HepG2 (cell line): ENCODE results near the gene PSD. TPM values are rescaled to one million over a fixed set of nuclear protein-coding genes. Genes with fewer than 3 reads are reported as not detected.

ENCODE experiments used
- BCLAF1 ChIP-seq: fragments of 450-650 bp; IDR thresholded peaks from 2 replicates; pipeline ENCODE4 v1.6.1; 2017; ENCODE audit warnings: mild to moderate bottlenecking
- CHD4 ChIP-seq: fragments of 200-600 bp; sonication (generic); IDR thresholded peaks from 2 replicates; pipeline ENCODE4 v1.7.0; 2017; ENCODE audit warnings: mild to moderate bottlenecking, low read length, borderline replicate concordance
- EHMT2 ChIP-seq: fragments of 200-600 bp; sonication (generic); IDR thresholded peaks from 2 replicates; pipeline ENCODE4 v1.7.0; 2017; ENCODE audit warnings: antibody characterized with exemption, low read depth, low read length, borderline replicate concordance
- GATAD1 ChIP-seq: IDR thresholded peaks from 2 replicates; pipeline ENCODE4 v1.6.1; 2016; ENCODE audit warnings: missing genetic modification reagents, missing compliant biosample characterization
- SRSF1 ChIP-seq: fragments of 200-400 bp; formaldehyde crosslinking; optimal IDR thresholded peaks from 2 replicates; pipeline ENCODE3; 2017; ENCODE audit warnings: mild to moderate bottlenecking, low read depth, low read length, moderate library complexity
- THYN1 ChIP-seq: sonication (generic); formaldehyde crosslinking; IDR thresholded peaks from 2 replicates; pipeline ENCODE4 v1.8.1; 2023; ENCODE audit warnings: low read depth, mild to moderate bottlenecking, moderate library complexity, missing genetic modification reagents, borderline replicate concordance
- UBTF ChIP-seq: sonication (generic); formaldehyde crosslinking; IDR thresholded peaks from 2 replicates; pipeline ENCODE4 v1.4.0; 2020; ENCODE audit warnings: mild to moderate bottlenecking, missing genetic modification reagents
- ZNF224 ChIP-seq: sonication (generic); formaldehyde crosslinking; IDR thresholded peaks from 2 replicates; pipeline ENCODE4 v1.5.0; 2020; ENCODE audit warnings: mild to moderate bottlenecking, missing genetic modification reagents
- ZNF234 ChIP-seq: sonication (generic); formaldehyde crosslinking; conservative IDR thresholded peaks from 2 replicates; pipeline ENCODE4 v1.5.1; 2020; ENCODE audit warnings: mild to moderate bottlenecking, missing genetic modification reagents
- ZNF597 ChIP-seq: sonication (generic); formaldehyde crosslinking; IDR thresholded peaks from 2 replicates; pipeline ENCODE4 v1.5.0; 2020; ENCODE audit warnings: missing genetic modification reagents
- polyA plus RNA-seq, 8 experiments: library from polyadenylated mRNA; depleted of rRNA in 3 of 8; stranded (reverse) in 7 of 8; unstranded in 1 of 8; fragments of >200 nt; fragmentation: Illumina TruSeq in 4 of 8; extraction: Trizol in 4 of 8; gene quantifications; 2 replicates each; pipeline versions ENCODE4 v1.2.1 to v1.2.3, GENCODE V29; 2011 to 2016; ENCODE audit warnings: low read depth in 4 of 8, missing spikeins in 1 of 8, mixed read lengths in 1 of 8; ENCODE audit not compliant: insufficient read depth in 1 of 8
- total RNA-seq, 5 experiments: library from RNA; depleted of rRNA; stranded (reverse); fragments of >200 nt; fragmentation: Illumina TruSeq; extraction: Trizol; gene quantifications; 2 replicates each; pipeline ENCODE4 v1.2.3, GENCODE V29; 2016; ENCODE audit warnings: low read depth in 1 of 5
- TF ChIP-seq, protein P1 (sequence below): sonication (generic); formaldehyde crosslinking; IDR thresholded peaks from 2 replicates; pipeline ENCODE4 v1.5.0; 2020; ENCODE audit warnings: mild to moderate bottlenecking, missing genetic modification reagents, borderline replicate concordance
- TF ChIP-seq, protein P2 (sequence below): sonication (generic); formaldehyde crosslinking; conservative IDR thresholded peaks from 2 replicates; pipeline ENCODE4 v1.8.1; 2023; ENCODE audit warnings: missing genetic modification reagents

Gene PSD
- total and polyA plus RNA-seq, 2 of the 13 experiments (the other 11 are each of a cell fraction or from before 2014, with no cell fraction given) = 0.35 to 0.58 TPM

DNA sequence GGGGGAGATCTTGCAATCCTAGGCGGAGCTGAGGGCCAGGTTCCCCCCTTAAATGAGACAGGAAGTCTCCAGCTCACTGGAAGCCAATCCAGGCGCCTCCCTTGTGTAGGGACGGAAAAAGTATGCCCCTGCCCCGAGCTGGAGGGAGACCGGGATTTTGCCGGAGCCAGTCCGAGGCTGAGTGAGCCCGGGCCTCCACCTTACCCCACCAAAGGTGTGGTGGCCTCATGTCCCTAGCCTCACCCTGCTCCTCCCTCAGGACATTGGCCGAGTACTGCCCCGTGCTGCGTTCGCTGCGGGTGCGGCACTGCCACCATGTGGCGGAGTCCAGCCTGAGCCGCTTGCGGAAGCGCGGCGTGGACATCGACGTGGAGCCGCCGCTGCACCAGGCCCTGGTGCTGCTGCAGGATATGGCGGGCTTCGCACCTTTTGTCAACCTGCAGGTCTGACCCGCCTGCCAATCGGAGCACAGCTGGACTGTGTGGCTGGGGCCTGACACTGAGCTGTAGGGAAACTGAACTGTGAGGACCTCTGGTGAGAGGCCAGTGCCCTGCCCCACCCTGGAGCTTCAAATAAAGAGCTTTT lies 4.1 kb upstream of the PSD start (continued):
- 0 out of 2 replicates have a peak, but pooled peaks have one; percentile 34 for TF ChIP-seq ZNF234 (CRISPR knock-in tag)
- no peak for TF ChIP-seq BCLAF1
- no peak for TF ChIP-seq CHD4
- no peak for TF ChIP-seq ZNF224 (CRISPR knock-in tag)
- no peak for TF ChIP-seq EHMT2
- no peak for TF ChIP-seq SRSF1
- TF ChIP-seq UBTF = peak; percentile 81
- TF ChIP-seq, protein P1, sequence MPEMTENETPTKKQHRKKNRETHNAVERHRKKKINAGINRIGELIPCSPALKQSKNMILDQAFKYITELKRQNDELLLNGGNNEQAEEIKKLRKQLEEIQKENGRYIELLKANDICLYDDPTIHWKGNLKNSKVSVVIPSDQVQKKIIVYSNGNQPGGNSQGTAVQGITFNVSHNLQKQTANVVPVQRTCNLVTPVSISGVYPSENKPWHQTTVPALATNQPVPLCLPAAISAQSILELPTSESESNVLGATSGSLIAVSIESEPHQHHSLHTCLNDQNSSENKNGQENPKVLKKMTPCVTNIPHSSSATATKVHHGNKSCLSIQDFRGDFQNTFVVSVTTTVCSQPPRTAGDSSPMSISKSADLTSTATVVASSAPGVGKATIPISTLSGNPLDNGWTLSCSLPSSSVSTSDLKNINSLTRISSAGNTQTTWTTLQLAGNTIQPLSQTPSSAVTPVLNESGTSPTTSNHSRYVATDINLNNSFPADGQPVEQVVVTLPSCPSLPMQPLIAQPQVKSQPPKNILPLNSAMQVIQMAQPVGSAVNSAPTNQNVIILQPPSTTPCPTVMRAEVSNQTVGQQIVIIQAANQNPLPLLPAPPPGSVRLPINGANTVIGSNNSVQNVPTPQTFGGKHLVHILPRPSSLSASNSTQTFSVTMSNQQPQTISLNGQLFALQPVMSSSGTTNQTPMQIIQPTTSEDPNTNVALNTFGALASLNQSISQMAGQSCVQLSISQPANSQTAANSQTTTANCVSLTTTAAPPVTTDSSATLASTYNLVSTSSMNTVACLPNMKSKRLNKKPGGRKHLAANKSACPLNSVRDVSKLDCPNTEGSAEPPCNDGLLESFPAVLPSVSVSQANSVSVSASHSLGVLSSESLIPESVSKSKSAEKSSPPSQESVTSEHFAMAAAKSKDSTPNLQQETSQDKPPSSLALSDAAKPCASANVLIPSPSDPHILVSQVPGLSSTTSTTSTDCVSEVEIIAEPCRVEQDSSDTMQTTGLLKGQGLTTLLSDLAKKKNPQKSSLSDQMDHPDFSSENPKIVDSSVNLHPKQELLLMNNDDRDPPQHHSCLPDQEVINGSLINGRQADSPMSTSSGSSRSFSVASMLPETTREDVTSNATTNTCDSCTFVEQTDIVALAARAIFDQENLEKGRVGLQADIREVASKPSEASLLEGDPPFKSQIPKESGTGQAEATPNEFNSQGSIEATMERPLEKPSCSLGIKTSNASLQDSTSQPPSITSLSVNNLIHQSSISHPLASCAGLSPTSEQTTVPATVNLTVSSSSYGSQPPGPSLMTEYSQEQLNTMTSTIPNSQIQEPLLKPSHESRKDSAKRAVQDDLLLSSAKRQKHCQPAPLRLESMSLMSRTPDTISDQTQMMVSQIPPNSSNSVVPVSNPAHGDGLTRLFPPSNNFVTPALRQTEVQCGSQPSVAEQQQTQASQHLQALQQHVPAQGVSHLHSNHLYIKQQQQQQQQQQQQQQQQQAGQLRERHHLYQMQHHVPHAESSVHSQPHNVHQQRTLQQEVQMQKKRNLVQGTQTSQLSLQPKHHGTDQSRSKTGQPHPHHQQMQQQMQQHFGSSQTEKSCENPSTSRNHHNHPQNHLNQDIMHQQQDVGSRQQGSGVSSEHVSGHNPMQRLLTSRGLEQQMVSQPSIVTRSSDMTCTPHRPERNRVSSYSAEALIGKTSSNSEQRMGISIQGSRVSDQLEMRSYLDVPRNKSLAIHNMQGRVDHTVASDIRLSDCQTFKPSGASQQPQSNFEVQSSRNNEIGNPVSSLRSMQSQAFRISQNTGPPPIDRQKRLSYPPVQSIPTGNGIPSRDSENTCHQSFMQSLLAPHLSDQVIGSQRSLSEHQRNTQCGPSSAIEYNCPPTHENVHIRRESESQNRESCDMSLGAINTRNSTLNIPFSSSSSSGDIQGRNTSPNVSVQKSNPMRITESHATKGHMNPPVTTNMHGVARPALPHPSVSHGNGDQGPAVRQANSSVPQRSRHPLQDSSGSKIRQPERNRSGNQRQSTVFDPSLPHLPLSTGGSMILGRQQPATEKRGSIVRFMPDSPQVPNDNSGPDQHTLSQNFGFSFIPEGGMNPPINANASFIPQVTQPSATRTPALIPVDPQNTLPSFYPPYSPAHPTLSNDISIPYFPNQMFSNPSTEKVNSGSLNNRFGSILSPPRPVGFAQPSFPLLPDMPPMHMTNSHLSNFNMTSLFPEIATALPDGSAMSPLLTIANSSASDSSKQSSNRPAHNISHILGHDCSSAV (CRISPR knock-in tag) = no peak
- TF ChIP-seq, protein P2, sequence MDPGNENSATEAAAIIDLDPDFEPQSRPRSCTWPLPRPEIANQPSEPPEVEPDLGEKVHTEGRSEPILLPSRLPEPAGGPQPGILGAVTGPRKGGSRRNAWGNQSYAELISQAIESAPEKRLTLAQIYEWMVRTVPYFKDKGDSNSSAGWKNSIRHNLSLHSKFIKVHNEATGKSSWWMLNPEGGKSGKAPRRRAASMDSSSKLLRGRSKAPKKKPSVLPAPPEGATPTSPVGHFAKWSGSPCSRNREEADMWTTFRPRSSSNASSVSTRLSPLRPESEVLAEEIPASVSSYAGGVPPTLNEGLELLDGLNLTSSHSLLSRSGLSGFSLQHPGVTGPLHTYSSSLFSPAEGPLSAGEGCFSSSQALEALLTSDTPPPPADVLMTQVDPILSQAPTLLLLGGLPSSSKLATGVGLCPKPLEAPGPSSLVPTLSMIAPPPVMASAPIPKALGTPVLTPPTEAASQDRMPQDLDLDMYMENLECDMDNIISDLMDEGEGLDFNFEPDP (CRISPR knock-in tag) = no peak
- TF ChIP-seq ZNF597 (CRISPR knock-in tag) = no peak
- TF ChIP-seq GATAD1 (CRISPR knock-in tag) = peak; percentile 85
- TF ChIP-seq THYN1 (CRISPR knock-in tag) = no peak
